ENCODE results near the gene TRAM2. TPM values are rescaled to one million over a fixed set of nuclear protein-coding genes. Genes with fewer than 3 reads are reported as not detected.
A peak's percentile ranks its signal among the peaks of the same experiment; 100 is the strongest.

TRAM2 gene
- total RNA-seq, 1 experiment from 2014 or later = 13.4 TPM

DNA sequence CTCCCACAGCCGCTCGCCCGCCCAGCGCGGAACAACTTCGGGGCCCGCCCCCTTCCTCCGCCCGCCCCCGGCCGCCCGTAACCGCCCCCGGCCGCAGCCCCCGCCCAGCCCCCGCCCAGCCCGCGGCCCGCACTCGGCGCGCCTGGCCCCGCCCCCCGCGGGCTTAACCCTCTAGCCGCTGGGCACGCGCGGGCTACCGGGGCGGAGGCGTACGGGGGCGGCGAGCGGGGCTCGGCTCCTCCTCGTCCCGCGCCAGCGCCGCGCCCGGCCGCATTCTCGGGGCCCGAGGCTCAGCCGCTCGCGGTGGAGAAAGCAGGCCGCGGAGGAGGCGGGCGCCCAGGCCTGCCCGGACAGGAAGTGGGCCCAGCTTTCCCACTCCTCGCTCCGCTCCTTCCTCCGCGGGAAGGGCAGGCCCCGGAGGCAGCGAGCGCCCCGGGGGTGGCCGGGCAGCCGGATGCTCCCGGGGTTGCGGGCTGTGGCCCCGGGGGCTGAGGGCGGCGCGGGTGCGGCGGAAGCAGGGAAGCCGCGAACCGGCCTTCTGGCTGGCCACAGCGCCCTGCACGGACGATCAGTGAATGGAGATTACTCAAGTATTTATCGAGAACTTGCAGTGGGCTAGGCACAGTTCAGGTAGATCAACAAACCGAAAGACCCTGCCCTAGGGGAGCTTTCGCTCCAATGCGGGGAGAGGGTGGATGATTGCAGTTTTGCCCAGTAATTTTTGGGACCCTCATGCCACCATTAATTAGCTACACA lies at the start of gene TRAM2 (continued):
- TF ChIP-seq ELF4 (CRISPR knock-in tag; IDR thresholded peaks at IDR 0.05; ENCODE audit: low read depth) (0 out of 2 replicates have a peak, but pooled peaks have one; percentile 34), JUN (CRISPR knock-in tag; IDR thresholded peaks at IDR 0.05) (0 out of 2 replicates have a peak, but pooled peaks have one; percentile 53)

DNA sequence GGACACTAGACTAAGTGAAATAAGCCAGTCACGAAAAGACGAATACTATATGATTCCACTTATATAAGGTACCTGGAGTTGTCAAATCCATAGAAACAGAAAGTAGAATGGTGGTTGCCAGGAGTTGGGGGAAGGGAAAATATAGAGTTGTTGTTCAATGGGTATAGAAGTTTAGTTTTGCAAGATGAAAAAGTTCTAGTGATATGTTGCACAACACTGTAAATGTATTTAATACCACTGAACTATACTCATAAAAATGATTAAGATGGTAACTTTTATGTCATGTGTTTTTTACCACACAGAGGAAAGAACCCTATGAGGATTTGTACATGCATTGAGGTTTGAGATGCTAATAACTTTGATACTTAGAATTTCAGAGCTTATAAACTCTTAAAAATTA lies 46.0 kb upstream of the TRAM2 start:
- Mint-ChIP-seq H3K36me3 (no peaks in the 10 kb centered on the region), H3K27ac (no peak overlapping the region), H3K4me1 (no peaks in the 10 kb centered on the region), H3K4me3 (no peak overlapping the region), H3K27me3 (ENCODE audit: low read depth) (no peaks in the 10 kb centered on the region; the same call in 1 of the 2 replicates), H3K9me3 (peaks cover 4% of the 10 kb centered on the region; the same call in 1 of the 2 replicates)
- ChIA-PET POLR2A (interaction anchor here (0.5 kb wide), 1 partner anchor 59 kb away, joined by 3 read pairs; no protein-coding TSS in a partner anchor), CTCF (no interaction called here)
- no peak for ATAC-seq
- no peak for TF ChIP-seq ZNF121 (CRISPR knock-in tag; IDR thresholded peaks at IDR 0.05)
- TF ChIP-seq SMAD3 (CRISPR knock-in tag; IDR thresholded peaks at IDR 0.05; ENCODE audit: borderline replicate concordance) = no peak
- no peak for TF ChIP-seq NFE2L1 (CRISPR knock-in tag; IDR thresholded peaks at IDR 0.05)
- TF ChIP-seq, protein P1, sequence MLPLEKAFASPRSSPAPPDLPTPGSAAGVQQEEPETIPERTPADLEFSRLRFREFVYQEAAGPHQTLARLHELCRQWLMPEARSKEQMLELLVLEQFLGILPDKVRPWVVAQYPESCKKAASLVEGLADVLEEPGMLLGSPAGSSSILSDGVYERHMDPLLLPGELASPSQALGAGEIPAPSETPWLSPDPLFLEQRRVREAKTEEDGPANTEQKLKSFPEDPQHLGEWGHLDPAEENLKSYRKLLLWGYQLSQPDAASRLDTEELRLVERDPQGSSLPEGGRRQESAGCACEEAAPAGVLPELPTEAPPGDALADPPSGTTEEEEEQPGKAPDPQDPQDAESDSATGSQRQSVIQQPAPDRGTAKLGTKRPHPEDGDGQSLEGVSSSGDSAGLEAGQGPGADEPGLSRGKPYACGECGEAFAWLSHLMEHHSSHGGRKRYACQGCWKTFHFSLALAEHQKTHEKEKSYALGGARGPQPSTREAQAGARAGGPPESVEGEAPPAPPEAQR (CRISPR knock-in tag; IDR thresholded peaks at IDR 0.05) = no peak
- no peak for TF ChIP-seq GRHL2 (CRISPR knock-in tag; IDR thresholded peaks at IDR 0.05; ENCODE audit: insufficient replicate concordance, severe bottlenecking)
- TF ChIP-seq ZNF219 (CRISPR knock-in tag; IDR thresholded peaks at IDR 0.05; ENCODE audit: borderline replicate concordance) = no peak
- no peak for TF ChIP-seq ZNF671 (CRISPR knock-in tag; IDR thresholded peaks at IDR 0.05)
- DNase-seq (ENCODE audit: low spot score) = no peak

DNA sequence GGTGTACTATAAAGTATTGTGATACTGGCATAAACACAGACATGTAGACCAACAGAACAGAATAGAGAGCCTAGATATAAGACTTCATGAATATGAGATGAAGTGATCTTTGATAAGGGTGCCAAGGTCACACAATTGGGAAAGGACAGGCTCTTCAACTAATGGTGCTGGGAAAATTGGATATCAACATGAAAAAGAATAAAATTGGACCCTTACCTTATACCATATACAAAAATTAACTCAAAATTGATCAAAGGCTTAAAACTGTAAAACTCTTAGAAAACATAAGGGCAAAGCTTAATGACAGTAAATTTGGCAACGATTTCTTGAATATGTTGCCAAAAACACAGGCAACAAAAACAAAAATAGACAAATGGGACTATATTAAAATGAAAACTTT lies 44.8 kb upstream of the TRAM2 start:
- Mint-ChIP-seq H3K27me3 (ENCODE audit: low read depth) (no peaks in the 10 kb centered on the region; the same call in 1 of the 2 replicates), H3K4me3 (no peak overlapping the region), H3K36me3 (no peaks in the 10 kb centered on the region), H3K9me3 (peaks cover 4% of the 10 kb centered on the region; the same call in 1 of the 2 replicates), H3K4me1 (no peaks in the 10 kb centered on the region), H3K27ac (no peak overlapping the region)
- DNase-seq (ENCODE audit: low spot score) (no peak), ATAC-seq (no peak)
- CTCF ChIA-PET = no interaction called here
- POLR2A ChIA-PET = no interaction called here
- TF ChIP-seq, protein P2, sequence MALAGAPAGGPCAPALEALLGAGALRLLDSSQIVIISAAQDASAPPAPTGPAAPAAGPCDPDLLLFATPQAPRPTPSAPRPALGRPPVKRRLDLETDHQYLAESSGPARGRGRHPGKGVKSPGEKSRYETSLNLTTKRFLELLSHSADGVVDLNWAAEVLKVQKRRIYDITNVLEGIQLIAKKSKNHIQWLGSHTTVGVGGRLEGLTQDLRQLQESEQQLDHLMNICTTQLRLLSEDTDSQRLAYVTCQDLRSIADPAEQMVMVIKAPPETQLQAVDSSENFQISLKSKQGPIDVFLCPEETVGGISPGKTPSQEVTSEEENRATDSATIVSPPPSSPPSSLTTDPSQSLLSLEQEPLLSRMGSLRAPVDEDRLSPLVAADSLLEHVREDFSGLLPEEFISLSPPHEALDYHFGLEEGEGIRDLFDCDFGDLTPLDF (CRISPR knock-in tag; IDR thresholded peaks at IDR 0.05) = no peak
- TF ChIP-seq, protein P3, sequence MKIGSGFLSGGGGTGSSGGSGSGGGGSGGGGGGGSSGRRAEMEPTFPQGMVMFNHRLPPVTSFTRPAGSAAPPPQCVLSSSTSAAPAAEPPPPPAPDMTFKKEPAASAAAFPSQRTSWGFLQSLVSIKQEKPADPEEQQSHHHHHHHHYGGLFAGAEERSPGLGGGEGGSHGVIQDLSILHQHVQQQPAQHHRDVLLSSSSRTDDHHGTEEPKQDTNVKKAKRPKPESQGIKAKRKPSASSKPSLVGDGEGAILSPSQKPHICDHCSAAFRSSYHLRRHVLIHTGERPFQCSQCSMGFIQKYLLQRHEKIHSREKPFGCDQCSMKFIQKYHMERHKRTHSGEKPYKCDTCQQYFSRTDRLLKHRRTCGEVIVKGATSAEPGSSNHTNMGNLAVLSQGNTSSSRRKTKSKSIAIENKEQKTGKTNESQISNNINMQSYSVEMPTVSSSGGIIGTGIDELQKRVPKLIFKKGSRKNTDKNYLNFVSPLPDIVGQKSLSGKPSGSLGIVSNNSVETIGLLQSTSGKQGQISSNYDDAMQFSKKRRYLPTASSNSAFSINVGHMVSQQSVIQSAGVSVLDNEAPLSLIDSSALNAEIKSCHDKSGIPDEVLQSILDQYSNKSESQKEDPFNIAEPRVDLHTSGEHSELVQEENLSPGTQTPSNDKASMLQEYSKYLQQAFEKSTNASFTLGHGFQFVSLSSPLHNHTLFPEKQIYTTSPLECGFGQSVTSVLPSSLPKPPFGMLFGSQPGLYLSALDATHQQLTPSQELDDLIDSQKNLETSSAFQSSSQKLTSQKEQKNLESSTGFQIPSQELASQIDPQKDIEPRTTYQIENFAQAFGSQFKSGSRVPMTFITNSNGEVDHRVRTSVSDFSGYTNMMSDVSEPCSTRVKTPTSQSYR (CRISPR knock-in tag; IDR thresholded peaks at IDR 0.05) = no peak
- TF ChIP-seq NR2C2 (CRISPR knock-in tag; IDR thresholded peaks at IDR 0.05) (no peak), TCF7 (CRISPR knock-in tag; IDR thresholded peaks at IDR 0.05; ENCODE audit: low read depth) (no peak), NFE2L1 (CRISPR knock-in tag; IDR thresholded peaks at IDR 0.05) (no peak), FOXK1 (CRISPR knock-in tag; IDR thresholded peaks at IDR 0.05) (no peak), ZNF416 (CRISPR knock-in tag; IDR thresholded peaks at IDR 0.05) (no peak)
- TF ChIP-seq, protein P4, sequence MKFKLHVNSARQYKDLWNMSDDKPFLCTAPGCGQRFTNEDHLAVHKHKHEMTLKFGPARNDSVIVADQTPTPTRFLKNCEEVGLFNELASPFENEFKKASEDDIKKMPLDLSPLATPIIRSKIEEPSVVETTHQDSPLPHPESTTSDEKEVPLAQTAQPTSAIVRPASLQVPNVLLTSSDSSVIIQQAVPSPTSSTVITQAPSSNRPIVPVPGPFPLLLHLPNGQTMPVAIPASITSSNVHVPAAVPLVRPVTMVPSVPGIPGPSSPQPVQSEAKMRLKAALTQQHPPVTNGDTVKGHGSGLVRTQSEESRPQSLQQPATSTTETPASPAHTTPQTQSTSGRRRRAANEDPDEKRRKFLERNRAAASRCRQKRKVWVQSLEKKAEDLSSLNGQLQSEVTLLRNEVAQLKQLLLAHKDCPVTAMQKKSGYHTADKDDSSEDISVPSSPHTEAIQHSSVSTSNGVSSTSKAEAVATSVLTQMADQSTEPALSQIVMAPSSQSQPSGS (CRISPR knock-in tag; IDR thresholded peaks at IDR 0.05; ENCODE audit: borderline replicate concordance, low read depth) = no peak
- TF ChIP-seq, protein P5, sequence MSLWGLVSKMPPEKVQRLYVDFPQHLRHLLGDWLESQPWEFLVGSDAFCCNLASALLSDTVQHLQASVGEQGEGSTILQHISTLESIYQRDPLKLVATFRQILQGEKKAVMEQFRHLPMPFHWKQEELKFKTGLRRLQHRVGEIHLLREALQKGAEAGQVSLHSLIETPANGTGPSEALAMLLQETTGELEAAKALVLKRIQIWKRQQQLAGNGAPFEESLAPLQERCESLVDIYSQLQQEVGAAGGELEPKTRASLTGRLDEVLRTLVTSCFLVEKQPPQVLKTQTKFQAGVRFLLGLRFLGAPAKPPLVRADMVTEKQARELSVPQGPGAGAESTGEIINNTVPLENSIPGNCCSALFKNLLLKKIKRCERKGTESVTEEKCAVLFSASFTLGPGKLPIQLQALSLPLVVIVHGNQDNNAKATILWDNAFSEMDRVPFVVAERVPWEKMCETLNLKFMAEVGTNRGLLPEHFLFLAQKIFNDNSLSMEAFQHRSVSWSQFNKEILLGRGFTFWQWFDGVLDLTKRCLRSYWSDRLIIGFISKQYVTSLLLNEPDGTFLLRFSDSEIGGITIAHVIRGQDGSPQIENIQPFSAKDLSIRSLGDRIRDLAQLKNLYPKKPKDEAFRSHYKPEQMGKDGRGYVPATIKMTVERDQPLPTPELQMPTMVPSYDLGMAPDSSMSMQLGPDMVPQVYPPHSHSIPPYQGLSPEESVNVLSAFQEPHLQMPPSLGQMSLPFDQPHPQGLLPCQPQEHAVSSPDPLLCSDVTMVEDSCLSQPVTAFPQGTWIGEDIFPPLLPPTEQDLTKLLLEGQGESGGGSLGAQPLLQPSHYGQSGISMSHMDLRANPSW (CRISPR knock-in tag; conservative IDR thresholded peaks at IDR 0.05; ENCODE audit: low read depth) = no peak
- TF ChIP-seq, protein P6, sequence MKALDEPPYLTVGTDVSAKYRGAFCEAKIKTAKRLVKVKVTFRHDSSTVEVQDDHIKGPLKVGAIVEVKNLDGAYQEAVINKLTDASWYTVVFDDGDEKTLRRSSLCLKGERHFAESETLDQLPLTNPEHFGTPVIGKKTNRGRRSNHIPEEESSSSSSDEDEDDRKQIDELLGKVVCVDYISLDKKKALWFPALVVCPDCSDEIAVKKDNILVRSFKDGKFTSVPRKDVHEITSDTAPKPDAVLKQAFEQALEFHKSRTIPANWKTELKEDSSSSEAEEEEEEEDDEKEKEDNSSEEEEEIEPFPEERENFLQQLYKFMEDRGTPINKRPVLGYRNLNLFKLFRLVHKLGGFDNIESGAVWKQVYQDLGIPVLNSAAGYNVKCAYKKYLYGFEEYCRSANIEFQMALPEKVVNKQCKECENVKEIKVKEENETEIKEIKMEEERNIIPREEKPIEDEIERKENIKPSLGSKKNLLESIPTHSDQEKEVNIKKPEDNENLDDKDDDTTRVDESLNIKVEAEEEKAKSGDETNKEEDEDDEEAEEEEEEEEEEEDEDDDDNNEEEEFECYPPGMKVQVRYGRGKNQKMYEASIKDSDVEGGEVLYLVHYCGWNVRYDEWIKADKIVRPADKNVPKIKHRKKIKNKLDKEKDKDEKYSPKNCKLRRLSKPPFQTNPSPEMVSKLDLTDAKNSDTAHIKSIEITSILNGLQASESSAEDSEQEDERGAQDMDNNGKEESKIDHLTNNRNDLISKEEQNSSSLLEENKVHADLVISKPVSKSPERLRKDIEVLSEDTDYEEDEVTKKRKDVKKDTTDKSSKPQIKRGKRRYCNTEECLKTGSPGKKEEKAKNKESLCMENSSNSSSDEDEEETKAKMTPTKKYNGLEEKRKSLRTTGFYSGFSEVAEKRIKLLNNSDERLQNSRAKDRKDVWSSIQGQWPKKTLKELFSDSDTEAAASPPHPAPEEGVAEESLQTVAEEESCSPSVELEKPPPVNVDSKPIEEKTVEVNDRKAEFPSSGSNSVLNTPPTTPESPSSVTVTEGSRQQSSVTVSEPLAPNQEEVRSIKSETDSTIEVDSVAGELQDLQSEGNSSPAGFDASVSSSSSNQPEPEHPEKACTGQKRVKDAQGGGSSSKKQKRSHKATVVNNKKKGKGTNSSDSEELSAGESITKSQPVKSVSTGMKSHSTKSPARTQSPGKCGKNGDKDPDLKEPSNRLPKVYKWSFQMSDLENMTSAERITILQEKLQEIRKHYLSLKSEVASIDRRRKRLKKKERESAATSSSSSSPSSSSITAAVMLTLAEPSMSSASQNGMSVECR (CRISPR knock-in tag; IDR thresholded peaks at IDR 0.05; ENCODE audit: borderline replicate concordance) = no peak
